ENCODE data around the gene VAMP2.

DNA sequence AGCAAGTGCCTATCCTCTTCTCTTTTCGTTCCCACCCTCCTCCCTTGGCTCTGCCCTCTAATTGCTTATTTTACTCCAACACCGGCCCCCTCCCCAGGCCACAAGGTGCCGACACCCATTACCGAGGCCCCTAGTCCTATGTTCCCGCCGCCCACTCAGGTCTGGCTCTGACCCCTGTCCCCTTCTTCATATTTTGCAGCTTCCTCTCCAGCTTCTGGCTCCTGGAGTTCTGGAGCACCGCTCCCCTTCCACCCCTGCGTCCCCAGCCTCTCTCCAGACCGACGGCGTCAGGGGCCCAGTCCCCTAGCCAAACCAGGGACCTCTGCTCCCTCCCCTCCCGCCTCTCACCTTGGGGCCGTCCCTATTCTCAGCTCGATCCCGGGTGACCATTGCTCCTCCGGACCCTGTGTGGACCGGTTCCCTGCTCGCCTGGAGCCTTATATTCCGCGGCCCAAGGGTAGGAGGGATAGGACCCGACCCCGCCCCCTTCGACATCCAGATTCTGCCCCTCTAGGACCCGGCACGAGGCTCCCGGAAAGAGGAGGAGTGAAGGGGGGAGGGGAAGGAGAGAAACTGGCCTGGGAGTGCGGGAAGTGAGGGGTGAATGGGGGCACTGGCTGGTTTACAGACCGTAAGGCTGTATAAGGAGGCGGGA, 38.9 kb downstream of the VAMP2 start, which contains the start of gene HES7:
- TF ChIP-seq CTCF (conservative IDR thresholded peaks at IDR 0.05; ENCODE audit: low read length) = no peak
- no peak for TF ChIP-seq EZH2phosphoT487 (IDR thresholded peaks at IDR 0.05; ENCODE audit: borderline replicate concordance)

Measured in Loucy (cell line).